Left ventricle myocardium superior (tissue), 1 donor: Measurements from ENCODE around the gene HNRNPLL. TPM values are rescaled to one million over a fixed set of nuclear protein-coding genes. Genes with fewer than 3 reads are reported as not detected.
"Not testable (repeated sequence)": the region's sequence is repeated elsewhere in the genome, so short reads cannot be mapped to it uniquely, and the experiment has no call there.

ENCODE experiments used
- ATAC-seq: fragments of 200-7000 bp; cut with Tn5 transposase; one replicate; pipeline ENCODE4 v1.9.1; 2020; ENCODE audit warnings: mild to moderate bottlenecking, moderate library complexity
- DNase-seq: peaks from one replicate; pipeline ENCODE4 v3.0.0-alpha.2; 2020
- intact Hi-C: fragments of 100-400 bp; cut with micrococcal nuclease; formaldehyde crosslinking; loops from one replicate; pipeline ENCODE4 v1.11.0; 2022
- total RNA-seq: library from RNA; stranded (reverse); fragmentation: NEBNext Ultra II Directional; extraction: Animal tissue kit (Norgen Biotek cat#: 25700); gene quantifications from one replicate; pipeline ENCODE4 v1.2.1, GENCODE V29; 2021
- donor health status: DM: no; HTN: yes; CAD: no; lungs with severe emphysema.

The HNRNPLL gene
- total RNA-seq, 1 donor from 2014 or later, result 27.0 TPM

GRCh38 chr2:38565333-38565732 lies 37.4 kb downstream of the HNRNPLL start:
- DNase-seq (no peak), ATAC-seq (no peak)
- intact Hi-C loops, result no loop called here

DNA sequence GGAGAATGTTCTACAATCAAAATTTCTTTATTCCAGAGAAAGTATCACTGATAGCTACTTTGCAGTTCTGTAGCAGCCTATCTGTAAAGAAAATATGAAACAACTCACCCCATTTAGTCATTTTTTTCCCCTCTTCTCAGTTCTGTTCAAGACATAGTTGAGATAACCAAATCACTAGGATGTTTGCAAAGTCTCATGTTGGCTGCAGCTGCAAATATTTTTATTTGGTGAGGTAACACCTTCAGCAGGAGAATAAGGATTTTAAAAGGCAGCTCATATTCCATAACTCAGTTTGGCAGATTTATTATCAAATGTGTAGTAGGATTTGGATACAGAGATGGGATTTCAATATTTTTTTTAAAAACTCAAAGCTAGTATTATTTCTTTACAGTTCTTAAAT lies 41.0 kb downstream of the HNRNPLL start:
- no peak for DNase-seq
- ATAC-seq, result no peak
- intact Hi-C loops, result no loop called here

GRCh38 chr2:38560092-38560491 lies 42.6 kb downstream of the HNRNPLL start:
- intact Hi-C loops, result no loop called here
- no peak for ATAC-seq
- DNase-seq, result no peak

DNA sequence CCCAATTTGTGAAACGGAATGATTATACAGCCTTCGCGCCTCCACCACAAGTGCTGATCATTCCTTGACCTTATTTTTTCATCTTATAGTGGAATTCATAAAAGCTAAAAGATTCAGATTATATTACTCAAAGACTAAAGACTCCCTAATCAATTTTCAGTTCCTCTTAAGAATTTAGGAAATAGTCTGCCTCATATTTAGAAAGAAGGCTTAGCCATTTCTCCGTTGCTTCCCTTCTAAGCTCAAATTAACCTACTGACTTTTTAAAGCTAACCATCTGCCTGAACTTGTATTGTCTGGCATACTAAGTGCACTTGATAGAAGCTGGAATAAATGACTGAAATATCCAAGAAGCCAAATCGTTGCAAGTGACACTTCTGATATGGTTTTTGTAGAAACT lies 44.7 kb downstream of the HNRNPLL start:
- DNase-seq, result no peak
- ATAC-seq, result no peak
- intact Hi-C loops, result no loop called here

DNA sequence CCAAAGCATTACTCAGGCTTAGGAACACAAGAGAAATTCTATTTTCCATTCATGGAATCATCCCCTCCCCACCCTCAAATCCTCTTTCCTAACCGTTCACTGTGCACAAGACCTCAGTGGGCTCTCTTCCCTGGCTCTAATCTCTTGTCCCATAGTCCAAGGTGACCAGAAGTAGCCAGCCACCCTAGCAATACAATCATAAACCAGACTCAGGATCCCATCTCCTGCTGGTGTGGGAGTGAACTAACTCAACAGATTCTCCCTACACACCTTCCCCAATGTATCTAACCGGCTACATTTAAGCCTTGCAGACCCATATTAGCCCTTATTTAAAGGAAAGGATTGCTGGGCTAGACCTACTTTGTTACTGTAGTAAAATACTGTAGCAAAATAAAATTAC lies 45.5 kb downstream of the HNRNPLL start:
- intact Hi-C loops, result no loop called here
- ATAC-seq (no peak), DNase-seq (no peak)

GRCh38 chr2:38556006-38556801 lies 46.5 kb downstream of the HNRNPLL start:
- ATAC-seq, result no peak
- intact Hi-C loops, result no loop called here
- DNase-seq, result no peak

- no peak for DNase-seq
- intact Hi-C loops, result no loop called here
- no peak for ATAC-seq
Observed at GRCh38 chr2:38554973-38555595, 47.6 kb downstream of the HNRNPLL start.

- no peak for ATAC-seq
- intact Hi-C loops, result no loop called here
Observed at GRCh38 chr2:38553554-38553953, 49.2 kb downstream of the HNRNPLL start.

DNA sequence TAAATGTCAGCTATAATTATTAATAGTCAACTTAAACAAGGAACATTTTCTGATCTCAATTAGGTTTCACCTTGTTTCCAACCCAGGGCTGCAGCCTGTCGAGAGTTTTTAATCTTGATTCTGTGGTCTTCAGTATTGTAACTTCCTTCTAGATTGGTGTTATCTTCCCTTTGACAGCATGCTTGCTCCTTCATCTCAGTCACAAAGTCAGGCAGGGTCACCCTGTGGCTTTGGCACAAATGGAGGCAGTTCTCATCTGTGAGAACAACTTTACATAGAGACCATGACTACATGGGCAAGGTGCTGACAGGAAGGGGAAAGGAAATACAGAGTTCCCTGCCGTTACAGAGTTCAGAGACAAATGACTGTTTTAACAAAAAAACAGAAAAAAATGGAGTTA lies 50.5 kb downstream of the HNRNPLL start:
- ATAC-seq (no peak), DNase-seq (no peak)
- intact Hi-C loops, result no loop called here

More at GRCh38 chr2:38553554-38553953, 49.2 kb downstream of the HNRNPLL start:
- no peak for DNase-seq

DNA sequence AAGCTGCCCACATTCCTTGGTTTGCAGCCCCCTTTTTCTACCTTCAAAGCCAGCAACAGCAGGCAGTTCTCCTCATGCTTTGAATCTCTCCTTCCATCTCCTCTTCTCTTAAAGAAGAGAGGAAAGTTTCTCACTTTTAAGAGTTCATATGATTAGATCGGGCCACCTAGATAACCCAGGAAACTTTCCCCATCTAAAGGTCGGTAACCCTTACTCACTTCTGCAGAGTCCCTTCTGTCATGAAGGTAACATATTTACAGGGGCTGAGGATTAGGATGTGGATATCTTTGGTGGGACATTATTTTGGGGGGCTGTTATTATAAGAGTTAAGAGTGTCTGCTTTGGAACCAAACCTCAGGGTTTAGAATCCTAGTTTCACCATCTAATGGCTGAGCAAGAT lies 51.0 kb downstream of the HNRNPLL start:
- DNase-seq, result no peak
- intact Hi-C loops, result no loop called here
- ATAC-seq, result no peak

DNA sequence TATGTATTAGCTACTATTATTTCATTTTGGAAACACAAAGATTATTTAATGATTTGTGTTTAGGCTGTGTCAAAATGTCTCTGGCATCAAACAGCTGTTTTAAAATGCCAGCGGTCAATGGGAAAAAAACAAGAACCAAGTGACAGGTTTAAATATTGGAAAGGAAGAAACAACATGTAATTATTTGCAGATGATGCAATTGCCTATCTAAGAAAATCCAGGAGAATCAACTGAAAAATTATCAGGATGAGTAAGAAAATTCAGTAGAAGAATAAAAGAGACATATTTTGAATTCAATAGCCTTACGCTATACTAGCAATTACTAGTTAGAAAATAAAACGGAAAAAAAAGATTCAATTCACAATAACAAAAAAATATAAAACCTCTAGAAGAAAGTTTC lies 51.6 kb downstream of the HNRNPLL start:
- DNase-seq (no peak), ATAC-seq (no peak)
- intact Hi-C loops, result no loop called here

- DNase-seq (no peak), ATAC-seq (no peak)
- intact Hi-C loops, result no loop called here
Observed at GRCh38 chr2:38549851-38550250, 52.9 kb downstream of the HNRNPLL start.

DNA sequence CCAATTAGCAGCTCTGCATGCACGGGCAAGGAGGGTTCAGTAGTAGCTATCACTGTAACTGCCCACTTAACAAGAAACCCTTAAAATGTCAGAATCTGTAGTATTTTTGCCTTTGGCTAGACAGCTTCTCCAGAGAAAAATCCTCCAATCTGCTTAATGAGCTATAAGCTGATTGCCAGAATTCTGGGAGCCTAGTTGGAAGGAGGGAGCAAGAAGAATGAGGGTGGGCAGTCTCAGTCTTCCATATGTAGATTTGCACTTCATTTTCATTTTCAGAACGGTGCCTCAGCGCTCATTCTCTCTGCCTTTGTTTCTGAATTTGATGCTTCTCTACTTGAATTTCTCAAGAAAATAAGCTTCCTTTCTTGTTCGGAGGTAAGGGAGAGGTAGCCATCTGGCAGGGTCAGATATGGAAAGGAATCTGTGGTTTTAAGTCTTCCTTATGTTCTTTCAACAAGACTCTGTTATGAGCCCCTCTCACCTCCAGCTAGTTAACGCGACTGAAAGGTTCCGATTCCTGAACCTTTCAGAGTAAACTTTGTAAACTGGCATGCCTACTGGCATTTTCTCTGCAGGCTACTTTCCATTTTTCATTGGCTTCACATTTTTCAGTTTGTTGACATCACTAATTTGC lies 53.5 kb downstream of the HNRNPLL start:
- no peak for DNase-seq
- intact Hi-C loops, result no loop called here
- ATAC-seq, result no peak

DNA sequence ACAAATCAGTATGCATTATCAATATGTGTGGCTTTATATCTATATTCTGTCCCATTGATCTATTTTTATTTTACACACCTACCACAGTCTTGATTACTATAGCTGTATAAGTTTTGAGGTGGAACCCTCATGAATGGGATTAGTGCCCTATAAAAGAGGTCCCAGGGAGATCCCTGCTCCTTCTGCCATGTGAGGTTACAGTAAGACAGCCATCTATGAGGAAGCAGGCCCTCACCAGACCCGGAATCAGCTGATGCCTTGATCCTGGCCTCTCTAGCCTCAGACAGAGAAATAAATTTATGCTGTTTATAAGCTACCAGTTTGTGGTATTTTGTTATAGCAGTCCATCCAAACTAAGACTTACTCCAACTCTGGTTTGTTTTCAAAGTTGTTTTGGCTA lies 54.9 kb downstream of the HNRNPLL start:
- ATAC-seq (no peak), DNase-seq (no peak)
- intact Hi-C loops, result no loop called here

DNA sequence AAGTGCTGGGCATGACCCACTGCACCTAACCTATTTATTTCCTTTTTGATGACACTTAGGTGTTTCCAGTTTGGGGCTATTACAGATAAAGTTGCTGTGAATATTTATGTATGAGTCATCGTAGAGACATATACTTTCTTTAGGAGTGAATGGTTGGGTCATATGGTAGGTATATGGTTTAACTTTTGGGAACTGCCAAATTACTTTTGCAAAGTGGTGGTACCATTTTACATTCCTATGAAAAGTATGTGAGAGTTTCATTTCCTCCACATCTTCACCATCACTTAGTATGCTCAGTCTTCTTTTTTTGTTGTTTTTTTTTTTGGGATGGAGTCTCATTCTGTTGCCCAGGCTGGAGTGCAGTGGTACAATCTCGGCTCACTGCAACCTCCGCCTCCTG lies 56.1 kb downstream of the HNRNPLL start:
- DNase-seq (no peak), ATAC-seq (no peak)
- intact Hi-C loops, result no loop called here

DNA sequence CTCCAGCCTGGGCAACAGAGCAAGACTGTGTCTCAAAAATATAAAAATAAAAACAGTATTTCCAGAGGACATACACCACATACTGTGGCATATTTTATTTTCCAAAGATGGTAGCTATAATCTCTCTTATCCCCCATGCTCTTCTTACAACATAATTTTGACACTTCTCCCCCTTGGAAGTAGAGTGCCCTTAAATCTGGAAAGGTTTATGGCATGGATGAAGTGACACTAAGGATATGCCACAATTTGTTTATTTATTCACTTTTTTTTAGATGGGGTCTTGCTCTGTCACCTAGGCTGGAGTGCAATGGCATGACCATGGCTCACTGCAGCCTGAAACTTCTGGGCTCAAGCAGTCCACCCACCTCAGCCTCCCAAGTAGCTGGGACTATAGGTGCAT lies 56.7 kb downstream of the HNRNPLL start:
- no peak for ATAC-seq
- intact Hi-C loops, result no loop called here
- no peak for DNase-seq

DNA sequence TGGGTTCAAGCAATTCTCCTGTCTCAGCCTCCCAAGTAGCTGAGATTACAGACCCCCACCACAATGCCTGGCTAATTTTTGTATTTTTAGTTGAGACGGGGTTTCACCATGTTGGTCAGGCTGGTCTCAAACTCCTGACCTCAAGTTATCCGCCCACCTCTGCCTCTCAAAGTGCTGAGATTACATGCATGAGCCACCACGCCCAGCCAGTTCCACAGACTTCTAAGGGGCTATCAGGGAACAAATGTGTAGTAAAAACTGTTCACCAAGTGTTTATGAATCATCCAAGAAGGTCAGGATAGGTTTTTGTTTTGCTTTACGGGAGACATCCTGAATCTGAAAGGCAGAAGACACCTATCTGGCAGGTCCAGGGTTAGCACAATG lies 60.5 kb downstream of the HNRNPLL start:
- intact Hi-C loops, ATAC-seq, DNase-seq: not testable (repeated sequence)

DNA sequence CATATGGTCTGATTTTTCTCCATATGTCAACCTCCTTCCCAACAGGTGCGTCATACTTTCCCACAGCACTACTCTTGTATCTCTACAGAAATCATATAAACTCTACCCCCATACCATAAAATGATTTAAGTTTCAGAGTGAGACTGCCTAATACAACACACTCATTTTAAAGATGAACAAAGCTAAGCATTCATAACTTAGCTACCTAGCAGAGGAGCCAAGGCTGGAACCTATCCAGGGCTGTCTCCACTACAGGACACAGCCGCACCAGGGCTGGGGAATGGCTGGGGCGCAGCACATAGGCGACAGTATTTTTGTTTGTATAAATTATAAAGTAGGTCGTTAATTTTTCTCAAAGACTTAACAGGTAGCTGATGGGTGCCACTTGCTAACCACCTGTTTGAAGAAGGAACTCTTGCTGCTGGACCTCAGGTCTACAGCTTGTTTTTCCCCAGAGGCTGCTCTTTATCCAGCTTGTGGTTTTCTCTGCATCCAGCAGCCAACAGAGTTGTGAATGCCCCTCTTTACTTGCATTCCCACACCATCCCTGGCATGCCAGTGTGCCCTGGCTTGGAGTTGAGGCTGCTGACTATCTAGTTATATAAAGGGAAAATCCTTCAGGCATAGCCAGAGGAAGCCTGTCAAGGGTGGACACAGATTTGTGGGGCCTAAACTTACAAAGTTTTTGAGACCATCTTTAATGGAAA lies 62.0 kb downstream of the HNRNPLL start:
- intact Hi-C loops, result no loop called here
- ATAC-seq (no peak), DNase-seq (no peak)

GRCh38 chr2:38539086-38539485 lies 63.6 kb downstream of the HNRNPLL start:
- DNase-seq (no peak), ATAC-seq (no peak)
- intact Hi-C loops, result no loop called here

DNA sequence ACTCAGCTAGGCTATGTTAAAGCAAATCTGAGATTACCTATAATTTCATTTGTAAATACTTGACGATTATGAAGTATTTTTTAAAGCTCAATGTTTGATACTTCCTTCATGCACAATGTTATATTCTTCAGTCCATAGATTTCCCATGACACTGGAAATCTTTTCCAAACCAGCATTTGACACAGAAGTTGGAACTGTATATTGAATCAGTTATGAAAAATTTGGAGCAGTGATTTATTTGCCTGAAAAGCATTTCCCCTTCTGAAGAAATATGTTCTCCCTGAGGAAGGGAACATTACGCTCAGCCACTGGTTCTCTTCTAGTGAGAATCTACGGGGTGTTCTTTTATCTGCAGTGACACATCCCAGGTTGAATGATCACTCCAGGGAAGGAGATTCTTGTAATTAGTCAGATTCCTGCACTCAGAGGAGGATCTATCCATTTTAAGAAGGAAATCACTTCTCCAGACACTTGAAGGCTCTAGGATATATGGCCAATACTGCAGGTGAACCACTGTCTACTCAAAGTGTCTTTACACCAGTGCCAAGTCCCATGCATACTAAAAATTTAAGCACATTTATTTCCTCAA lies 64.7 kb downstream of the HNRNPLL start:
- no peak for DNase-seq
- no peak for ATAC-seq
- intact Hi-C loops, result no loop called here
